Right renal pelvis (tissue), 4 donors: ENCODE data around the gene GRB2. TPM values are rescaled to one million over a fixed set of nuclear protein-coding genes. Genes with fewer than 3 reads are reported as not detected.
"Not testable (repeated sequence)": the region's sequence is repeated elsewhere in the genome, so short reads cannot be mapped to it uniquely, and the experiment has no call there.

ENCODE experiments used
- DNase-seq, 4 donors: peaks; one replicate each; pipeline ENCODE4 v3.0.0-alpha.2; 2013; ENCODE audit warnings: low read depth in 4 of 4, low spot score in 3 of 4, missing footprints in 1 of 4
- polyA plus RNA-seq, 4 donors: library from polyadenylated mRNA; unstranded; fragments of 120-200 nt; gene quantifications; one replicate each; pipeline ENCODE4 v1.2.1, GENCODE V29; 2013; ENCODE audit not compliant: insufficient read length in 4 of 4

Gene GRB2
- 100 to 1,000 TPM in 3 of 4 donors, 10 to 100 TPM in 1; 99.6 to 118 (median 110) TPM for polyA plus RNA-seq

- DNase-seq: peak; percentile 92 to 94 (median 93)
Observed at GRCh38 chr17:75405365-75406221, at the start of gene GRB2. Gene GRB2, minus strand, starts transcription at chr17:75405678. Its CDS starts 12,050 bp downstream, at chr17:75393628.

GRCh38 chr17:75454672-75455071 is 49.2 kb upstream of the GRB2 start:
- DNase-seq: not testable (repeated sequence)

GRCh38 chr17:75454193-75454592 is 48.7 kb upstream of the GRB2 start:
- DNase-seq: no peak

- no peak for DNase-seq
Observed at GRCh38 chr17:75450270-75450669, 44.8 kb upstream of the GRB2 start.

- DNase-seq: no peak
Observed at GRCh38 chr17:75447951-75448856, 42.7 kb upstream of the GRB2 start.

GRCh38 chr17:75445896-75446295 is 40.4 kb upstream of the GRB2 start:
- not testable (repeated sequence) for DNase-seq

- no peak for DNase-seq
Observed at GRCh38 chr17:75445296-75445695, 39.8 kb upstream of the GRB2 start.

- DNase-seq: no peak
Observed at GRCh38 chr17:75442168-75443103, 37.0 kb upstream of the GRB2 start.

- DNase-seq: no peak
Observed at GRCh38 chr17:75440738-75441448, 35.4 kb upstream of the GRB2 start.

GRCh38 chr17:75439287-75439686 is 33.8 kb upstream of the GRB2 start:
- DNase-seq: no peak

- not testable (repeated sequence) for DNase-seq
Observed at GRCh38 chr17:75437404-75437803, 31.9 kb upstream of the GRB2 start.

GRCh38 chr17:75434433-75434832 is 29.0 kb upstream of the GRB2 start:
- not testable (repeated sequence) for DNase-seq

- DNase-seq: no peak
Observed at GRCh38 chr17:75433218-75433783, 27.8 kb upstream of the GRB2 start.

- DNase-seq: no peak
Observed at GRCh38 chr17:75430159-75430974, 24.9 kb upstream of the GRB2 start.

GRCh38 chr17:75428543-75429469 is 23.3 kb upstream of the GRB2 start:
- no peak for DNase-seq

- DNase-seq: no peak
Observed at GRCh38 chr17:75418531-75418930, 13.1 kb upstream of the GRB2 start.

- no peak for DNase-seq
Observed at GRCh38 chr17:75417054-75417580, 11.6 kb upstream of the GRB2 start.
